Lung microvascular endothelial cell (primary cell): ENCODE measurements around the gene BCL11B. TPM values are rescaled to one million over a fixed set of nuclear protein-coding genes. Genes with fewer than 3 reads are reported as not detected.

Experiments
- DNase-seq, 2 donors: peaks; one replicate each; pipeline versions ENCODE4 v3.0.0 to v3.0.0-alpha.2; 2010; ENCODE audit warnings: low read depth in 2 of 2
- total RNA-seq: library from RNA; depleted of rRNA; stranded (reverse); fragments of >200 nt; gene quantifications from 2 replicates; pipeline ENCODE4 v1.2.1, GENCODE V29; 2014

BCL11B gene
- total RNA-seq, 1 donor from 2014 or later: under 0.01 TPM

DNA sequence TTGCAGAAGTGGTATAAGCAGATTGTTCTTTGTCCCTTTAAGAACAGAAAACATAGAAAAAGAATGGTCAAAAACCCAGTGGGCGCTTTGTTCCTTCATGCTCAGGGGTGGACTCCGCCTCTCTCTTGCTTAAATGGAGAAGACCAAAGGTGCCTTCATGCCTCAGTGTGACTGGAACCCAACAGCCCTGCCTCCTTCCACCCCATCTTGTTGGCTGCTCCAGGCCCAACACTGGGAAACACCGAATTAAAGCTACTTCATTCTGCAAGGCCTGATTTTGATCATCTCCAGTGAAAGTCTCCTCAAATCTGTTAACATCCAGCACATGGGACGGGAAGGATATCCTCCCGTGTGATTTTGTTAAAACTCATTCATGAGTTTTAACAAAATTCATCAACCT, 103.7 kb downstream of the BCL11B start:
- no peak for DNase-seq

DNA sequence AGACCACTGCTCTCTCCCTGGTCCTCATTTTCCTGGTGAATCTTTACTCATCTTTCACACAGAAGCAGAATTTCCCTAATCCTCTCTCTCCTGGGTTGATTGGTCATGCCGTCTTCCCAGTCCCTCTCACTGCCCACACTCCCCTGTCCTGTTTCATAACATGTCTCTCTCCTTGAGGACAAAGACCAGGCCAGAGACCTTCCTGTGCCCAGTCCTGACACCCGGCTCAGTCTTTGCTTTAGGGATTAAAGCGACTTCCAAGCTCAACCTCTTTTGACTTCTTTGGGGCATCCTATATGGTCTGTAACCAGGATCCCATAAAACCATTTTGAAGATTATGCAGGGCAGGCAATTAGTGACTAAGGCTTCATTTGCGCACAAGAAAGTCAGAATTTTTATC, 105.5 kb downstream of the BCL11B start:
- no peak for DNase-seq

DNA sequence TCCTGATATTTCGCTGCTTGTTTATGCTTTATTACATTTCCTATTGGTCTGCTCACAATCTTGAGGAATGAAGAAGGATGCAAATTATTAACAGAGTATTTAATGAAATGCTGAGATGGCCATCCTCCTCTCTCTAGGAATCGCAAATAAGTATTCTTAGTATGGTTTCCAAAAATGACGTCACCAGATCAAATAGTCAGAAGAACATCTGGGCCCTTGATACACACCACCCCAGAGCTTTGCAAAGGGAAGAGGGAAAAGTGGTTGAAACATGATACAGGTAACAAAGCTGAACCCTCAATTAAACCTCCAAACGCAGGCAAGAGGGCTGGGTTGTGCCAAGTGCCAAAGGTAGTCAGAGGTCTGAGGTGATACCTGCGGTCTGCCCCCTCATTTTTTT, 107.3 kb downstream of the BCL11B start:
- DNase-seq: no peak

DNA sequence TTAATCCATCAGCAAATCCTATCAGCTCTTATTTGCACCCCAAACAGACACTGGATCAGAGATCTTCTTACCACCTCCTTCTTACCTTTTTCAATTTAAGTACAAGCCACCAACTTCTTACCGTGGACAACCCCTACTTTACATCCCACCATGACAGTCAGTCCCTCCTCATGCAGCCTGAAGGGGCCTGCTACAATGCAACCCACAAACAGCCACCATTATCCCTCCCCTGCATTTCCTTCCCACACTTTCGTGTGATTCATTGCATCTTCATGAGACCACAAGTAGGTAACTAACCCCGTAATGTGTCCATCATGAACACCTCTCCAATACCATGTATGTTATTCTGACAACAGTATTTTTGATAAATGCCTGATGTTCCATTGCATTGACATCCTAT, 108.6 kb downstream of the BCL11B start:
- DNase-seq: no peak

DNA sequence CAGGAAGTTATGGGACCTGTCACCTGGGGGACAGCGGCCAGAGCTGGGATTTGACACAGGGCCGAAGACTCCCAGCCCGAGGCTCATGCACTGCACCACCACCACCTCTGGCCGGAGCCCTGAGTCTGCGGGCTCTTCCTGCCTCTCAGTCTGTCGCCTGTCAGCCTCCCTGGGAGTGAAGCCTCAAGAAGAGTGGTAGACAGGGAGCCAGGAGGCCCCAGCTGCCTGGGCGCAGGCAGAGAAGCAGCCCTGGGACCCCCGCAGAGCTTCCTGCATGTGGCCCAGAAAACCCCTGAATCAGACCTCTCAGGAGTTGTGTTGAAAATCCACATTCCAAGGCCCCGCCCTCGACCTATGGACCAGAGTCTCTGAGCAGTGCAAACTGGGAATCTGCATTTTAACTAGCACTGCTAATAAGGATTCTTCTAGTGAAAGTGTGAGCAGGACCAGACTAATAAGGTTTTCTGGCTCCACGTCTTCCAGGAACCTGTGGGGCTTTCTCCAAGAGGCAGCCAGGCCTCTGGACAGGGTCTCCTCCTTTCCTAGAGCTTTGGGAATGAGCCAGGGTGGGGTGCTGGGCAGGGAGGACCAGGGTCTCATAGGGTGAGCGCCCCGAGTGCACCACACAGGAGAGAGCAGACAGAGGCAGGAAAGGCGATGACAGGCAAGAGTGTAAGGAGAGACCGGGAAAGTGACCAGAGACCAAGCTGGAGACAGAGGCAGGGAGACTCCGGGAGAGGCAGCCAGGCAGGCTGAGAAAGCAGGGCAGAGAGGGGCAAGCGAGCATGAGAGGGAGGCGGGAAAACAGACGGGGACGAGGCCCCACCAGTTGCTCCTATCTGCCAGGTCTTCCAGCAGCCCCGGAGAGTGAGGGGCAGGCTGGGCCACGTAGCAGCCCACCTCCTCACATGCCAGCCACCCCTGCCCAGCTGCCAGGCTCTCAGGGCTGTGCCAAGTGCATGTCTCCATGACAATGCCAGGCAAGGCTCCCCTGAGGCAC, 112.4 kb downstream of the BCL11B start:
- no peak for DNase-seq

DNA sequence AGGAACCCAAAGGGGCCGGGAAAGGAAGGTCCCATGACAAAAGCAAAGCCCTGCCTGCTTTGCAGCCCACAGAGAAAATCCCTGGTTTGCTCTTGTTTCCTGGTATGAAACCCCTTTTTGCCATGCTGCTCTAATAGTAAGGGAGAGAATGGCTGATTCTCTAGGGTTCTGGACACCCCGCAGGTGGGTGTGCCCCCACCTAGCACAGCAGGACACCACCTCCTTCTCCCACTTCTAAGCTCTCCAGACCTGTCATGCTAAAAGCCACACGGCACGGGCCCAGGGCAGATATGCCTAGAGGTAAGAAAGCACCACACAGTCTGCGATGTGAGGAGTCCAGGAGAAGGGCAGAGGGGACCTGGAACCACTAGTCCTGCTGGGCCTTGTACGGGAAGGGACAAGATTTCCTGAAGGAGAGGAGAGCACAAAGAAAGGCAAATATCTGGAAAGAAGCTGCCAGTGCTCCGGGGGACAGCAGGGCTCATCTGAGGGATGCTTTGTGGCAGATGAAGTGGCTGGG, 113.3 kb downstream of the BCL11B start:
- DNase-seq: no peak

DNA sequence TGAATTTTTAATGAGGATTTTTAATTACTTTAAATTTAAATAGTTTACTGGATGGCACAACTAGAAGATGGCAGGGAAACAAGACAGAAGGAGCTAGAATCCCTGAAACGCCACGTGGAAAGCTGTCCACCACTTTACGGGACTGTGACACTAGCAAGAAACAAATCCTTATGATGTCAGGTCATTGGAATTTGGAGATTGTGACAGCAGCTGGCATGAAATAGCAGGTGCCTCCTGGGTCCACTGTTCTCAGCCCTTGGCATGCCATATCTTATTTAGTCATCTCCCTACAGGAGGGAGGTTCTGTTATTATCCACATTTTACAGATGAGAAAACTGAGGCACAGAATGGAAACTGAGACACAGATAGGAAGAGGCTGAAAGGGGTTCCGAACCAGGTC, 113.8 kb downstream of the BCL11B start:
- DNase-seq: no peak

DNA sequence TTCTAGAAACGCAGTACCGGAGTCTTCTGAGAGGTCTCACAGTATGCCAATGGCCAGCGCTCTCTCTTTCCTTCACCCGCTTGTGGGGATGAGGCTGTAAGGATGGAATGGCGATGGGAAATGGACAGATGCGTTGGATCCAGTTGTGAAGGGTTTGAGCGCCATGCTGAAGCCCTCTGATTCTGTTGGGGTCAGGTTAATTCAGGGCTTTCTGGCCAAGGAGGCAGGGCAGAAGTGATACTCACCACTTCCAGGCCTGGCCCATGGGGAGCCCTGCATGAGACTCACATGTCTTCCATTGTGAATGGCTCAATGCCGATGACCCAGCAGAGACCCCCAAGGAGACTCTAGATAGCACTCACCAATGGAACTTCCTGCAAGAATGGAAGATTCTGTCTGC, 114.3 kb downstream of the BCL11B start:
- DNase-seq: no peak

DNA sequence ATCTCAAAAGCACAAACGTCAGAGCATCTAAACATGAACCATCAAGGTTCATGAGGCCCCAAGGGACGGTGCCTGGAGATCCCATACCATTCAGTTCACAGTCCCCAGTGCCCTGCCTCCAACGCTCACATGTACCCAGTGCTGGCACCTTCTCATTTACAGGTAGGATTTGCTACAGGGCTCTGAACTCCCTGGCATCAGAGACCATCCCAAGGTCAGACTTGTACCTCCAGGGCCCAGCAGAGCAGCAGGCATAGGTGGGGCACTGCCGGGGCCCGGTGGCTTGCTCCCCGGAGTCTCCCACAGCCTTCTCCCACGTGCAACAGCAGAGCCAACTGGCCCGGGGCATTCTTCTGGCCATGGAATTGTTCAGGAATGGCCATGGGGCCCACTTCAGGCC, 114.8 kb downstream of the BCL11B start:
- DNase-seq: no peak

DNA sequence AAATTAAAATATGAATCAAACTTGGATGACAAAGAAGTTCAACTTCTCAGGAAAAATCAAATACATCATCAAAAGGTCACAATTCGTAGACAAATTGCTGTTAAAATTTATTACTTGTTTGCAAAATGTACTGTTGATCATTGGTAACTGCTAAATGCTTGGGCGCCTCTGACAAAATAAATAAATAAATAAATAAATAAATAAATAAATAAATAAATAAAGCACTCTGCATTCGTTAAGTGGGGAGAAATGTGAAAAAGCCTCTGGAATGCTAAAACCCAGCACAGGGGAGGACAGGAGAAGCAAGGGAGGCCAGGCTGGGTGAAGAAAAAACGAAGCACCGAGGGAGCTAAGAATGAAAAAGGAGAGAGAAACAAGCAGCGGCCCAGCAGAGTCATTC, 115.2 kb downstream of the BCL11B start:
- DNase-seq: no peak

DNA sequence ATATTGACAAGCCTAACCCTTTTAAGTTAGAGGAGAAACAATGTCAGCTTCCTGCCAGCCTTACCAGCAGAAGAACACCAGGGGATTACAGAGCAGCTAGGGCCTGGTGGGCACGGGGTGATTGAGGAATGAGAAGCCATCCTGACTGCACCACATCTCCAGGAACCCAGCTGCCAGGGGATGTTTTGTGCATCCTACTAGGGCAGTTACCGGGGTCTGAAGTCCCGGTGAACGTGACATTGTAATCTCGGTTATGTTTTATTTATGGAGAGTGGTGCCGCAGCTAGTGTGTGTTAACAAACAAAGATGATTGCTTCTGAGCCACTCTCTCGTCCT, 115.9 kb downstream of the BCL11B start:
- no peak for DNase-seq

DNA sequence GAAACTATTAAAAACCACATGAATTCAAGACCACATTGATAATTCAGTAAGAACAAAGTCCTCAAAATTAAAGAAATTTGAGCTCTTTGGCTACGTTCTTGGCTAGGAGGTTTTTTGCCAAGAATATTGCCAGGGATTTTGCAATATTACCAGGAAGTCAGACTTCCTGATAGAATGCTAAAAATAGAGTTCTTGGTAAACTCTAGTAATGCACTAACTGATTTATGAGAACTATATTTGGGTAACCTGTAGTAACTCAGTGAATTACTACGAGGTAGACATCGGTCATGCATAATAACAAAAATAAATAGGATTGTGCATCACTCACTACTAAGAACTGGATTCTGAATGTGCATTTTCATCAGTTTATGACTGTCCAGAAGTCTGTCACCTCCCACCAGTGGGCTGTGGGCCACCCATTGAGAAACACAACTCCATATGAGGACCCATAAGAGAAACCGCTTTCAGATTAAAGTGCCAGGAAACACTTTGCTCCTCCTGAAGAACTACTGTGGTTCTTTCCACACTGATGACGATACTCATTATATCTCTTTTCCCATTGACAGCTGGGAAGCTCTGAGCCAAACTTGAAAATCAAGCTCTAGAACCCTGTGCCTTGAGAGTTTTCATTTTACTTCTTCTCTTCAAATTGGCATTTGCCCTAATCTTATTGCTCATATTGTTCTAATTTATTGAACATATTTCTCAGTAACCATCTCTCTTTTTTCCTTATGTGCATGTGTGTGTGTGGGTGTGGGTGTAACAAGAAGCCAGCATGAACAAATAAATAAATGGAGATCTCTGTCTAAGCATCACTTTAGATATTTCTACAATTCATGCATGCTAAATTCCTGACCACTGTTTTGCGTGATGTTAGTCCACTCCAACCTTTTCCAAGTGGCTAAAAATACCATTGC, 116.6 kb downstream of the BCL11B start:
- DNase-seq: no peak

DNA sequence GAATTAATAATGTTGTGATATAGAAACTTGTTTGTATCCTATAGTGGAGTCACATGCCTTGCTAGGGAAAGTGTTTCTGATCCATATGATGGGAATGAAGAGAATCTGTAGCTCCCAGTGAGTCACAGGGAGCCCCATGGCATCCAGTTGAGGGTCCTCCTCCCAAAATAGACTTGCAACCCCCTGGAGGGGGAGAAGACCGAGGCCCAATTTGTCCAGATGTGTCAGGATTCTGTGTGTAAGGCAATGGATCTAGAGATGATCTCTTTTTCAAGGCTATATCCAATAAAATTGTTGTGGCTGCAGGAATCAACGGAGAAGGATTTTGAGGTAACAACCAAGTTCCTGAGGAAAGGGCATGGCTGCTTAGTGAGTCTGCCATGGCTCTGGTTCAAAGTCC, 121.8 kb downstream of the BCL11B start:
- no peak for DNase-seq

DNA sequence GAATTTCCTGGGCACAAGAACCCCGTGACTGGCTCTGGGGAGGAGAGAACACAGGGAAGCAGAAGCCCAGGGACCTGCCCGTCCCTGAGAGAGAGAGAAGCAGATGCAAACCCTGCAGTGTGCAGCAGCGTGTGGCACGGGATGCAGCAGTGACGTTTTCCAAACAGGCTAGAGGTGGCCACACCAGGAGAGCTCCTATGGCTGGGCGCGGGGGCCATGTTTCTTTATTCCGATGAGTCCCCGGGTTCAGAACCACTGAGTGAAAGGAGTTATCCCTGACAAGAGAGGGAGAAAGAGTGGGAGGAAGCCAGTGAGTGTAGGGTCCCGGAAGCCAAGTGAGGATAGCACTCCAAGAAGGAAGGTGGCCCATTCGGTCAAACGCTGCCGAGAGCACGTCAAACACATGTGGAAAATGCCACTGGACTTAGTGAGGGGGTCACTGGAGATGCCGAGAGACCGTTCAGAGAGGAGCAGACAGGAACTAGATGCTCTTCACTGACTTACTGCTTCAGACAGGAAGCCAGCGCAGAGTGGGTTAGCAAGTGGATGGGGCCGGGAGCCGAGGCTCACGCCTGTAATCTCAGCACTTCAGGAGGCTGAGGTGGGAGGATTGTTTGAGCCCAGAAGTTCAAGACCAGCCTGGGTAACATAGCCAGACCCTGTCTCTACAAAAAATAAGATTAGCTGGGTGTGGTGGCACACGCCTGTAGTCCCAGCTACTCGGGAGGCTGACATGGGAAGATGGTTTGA, 123.0 kb downstream of the BCL11B start:
- no peak for DNase-seq

DNA sequence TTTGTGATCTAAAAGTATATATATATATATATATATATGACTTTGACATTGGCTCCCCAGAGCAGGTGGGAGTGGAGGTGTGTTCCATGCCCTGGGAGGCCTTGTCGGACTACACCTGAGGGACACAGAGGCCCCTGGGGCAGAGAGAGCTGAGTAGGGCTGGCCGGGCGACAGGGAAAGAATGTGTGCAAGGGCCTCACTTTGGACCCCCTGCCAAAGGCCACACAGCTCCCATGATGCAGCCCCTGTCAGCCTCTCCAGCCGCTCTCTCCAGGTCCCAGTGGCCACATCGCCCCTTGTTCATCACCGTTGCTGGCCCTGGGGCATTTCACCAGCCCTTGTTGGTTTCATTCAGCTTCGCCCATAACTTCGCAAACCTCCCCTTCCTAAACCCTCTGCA, 123.9 kb downstream of the BCL11B start:
- DNase-seq: no peak

DNA sequence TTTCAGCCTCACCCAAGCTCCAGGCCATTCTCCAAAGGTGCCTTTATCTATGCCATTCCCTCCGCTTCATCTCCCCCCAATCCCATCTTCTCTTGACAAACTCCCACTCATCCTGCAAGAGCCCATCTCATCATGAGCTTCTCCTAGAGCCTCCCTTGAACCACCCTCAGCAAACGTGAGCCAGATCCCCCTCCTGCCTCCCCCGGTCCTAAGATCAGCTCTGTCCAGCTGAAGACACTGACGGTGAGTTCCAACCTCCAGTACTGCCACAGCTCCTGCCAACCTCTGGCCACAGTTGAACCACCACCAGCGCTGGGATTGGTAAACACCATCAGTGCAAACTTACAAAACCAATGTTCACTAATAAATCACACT, 124.6 kb downstream of the BCL11B start:
- DNase-seq: no peak

DNA sequence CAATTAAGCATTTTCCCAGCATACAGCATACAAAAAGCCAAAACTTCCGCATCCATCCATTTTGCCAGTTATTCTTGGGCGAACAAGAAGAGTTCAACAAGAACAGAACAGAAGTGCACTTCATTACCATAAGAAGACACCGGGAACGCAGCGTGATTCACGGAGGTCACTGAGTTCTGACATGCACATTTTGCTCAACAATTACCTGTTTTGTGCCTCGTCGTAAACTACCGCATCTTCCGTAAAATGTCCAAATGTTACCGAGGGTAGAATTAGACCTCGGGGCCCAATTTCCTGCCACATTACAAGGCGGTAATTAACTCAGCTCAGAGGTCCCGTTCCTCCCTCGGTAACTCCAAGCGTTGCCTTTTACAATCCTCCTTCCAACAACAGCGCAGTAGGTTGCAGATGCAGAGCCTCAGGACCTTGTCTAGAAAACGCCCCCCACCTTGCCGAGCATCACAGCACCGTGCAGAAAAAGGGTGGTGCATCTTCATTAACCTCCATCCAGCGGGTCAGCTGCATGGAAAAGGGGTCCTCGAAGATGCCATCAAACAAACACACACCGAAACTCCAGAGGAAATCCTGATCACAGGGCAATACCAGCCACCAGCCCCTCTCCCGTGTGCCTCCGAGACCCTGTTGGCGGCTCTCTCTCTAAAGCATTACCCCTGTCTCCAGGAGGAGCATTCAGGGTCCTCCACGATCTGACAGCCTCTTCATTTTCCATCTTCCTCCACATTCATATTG, 125.2 kb downstream of the BCL11B start:
- no peak for DNase-seq

DNA sequence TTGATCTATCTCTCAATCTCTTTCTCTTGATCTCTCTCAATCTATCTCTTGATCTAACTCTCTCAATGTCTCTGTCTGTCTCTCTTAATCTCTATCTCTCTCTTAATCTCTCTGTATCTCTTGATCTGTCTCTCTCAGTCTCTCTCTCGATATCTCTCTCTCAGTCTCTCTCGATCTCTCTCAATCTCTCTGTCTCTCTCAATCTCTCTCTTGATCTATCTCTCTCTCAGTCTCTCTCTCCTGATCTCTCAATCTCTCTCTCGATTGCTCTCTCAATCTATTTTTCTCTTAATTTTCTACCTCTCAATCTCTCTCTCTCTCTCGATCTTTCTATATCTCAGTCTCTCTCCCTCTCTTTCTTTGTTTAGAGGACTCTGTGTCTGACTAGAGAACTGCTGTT, 126.7 kb downstream of the BCL11B start:
- no peak for DNase-seq

DNA sequence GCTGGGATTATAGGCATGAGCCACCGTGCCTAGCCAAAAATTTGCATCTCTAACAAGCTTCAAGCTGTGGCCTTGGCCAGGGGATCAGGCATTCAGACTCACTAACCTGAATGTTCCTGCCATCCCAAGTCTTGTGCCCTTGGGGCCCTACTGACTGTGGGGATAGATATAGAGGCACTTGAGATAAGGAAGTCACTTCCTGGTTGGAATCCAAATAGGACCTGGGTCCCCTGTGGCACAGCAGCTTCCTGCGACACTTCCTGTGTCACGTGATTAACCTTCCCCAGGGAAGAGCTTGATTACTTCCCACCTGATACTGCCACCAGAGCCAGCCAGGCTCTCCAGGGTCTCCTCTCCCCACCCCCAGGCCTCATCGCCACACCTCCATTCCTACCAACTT, 128.2 kb downstream of the BCL11B start:
- no peak for DNase-seq

DNA sequence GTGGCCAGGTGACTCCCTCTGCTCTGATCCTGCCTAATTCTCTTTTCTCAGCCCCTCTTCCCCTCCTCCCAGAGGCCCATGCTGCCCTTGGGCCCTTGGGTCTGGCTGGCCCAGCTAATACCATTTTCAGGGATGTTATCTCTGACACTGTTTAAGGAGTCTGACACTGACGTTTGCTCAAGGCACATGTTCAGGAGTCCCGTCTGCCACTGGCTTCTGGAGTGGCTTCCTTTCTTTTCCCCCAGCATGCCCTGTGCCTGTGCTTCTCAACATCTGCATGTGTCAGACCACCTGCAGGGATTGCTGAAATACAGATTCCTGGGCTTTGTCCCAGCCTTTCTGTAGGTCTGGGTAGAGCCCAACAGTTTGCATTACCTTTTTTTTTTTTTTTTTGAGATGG, 128.9 kb downstream of the BCL11B start:
- no peak for DNase-seq

DNA sequence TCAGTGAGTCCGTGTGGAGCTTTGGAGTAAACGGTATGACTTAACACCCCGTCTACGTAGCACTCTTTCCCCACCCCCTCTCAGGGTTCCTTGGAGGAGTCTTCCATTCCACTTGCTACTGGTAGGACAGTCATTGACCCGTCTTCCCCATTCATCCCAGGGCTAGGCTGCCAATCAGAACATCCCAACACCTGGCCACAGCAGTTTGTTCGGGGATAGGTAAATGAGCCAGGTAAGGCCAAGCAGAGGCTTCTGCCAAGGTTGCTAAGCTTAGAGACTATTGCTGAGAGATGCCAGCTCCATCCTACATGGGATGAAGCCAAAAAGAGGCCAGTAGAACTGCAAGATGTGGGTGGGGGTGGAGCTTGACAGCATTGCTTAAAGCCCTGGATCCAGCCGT, 130.8 kb downstream of the BCL11B start:
- no peak for DNase-seq
